Thyroid gland (tissue), 4 donors: ENCODE results near the gene HMGN2.

Experiments
- CTCF ChIP-seq, 6 experiments: fragments of 200-600 bp in 3 of 6; fragments of 450-650 bp in 3 of 6; sonication (generic) in 3 of 6; IDR thresholded peaks; one replicate each; pipeline ENCODE4 v1.5.1; 2016 to 2019; ENCODE audit warnings: antibody characterized with exemption in 6 of 6, mild to moderate bottlenecking in 2 of 6, inconsistent platforms in 1 of 6, moderate library complexity in 1 of 6
- POLR2A ChIP-seq, 2 donors: fragments of 450-650 bp; IDR thresholded peaks; one replicate each; pipeline ENCODE4 v1.6.1; 2017; ENCODE audit warnings: antibody characterized with exemption in 2 of 2, mild to moderate bottlenecking in 2 of 2, moderate library complexity in 1 of 2

DNA sequence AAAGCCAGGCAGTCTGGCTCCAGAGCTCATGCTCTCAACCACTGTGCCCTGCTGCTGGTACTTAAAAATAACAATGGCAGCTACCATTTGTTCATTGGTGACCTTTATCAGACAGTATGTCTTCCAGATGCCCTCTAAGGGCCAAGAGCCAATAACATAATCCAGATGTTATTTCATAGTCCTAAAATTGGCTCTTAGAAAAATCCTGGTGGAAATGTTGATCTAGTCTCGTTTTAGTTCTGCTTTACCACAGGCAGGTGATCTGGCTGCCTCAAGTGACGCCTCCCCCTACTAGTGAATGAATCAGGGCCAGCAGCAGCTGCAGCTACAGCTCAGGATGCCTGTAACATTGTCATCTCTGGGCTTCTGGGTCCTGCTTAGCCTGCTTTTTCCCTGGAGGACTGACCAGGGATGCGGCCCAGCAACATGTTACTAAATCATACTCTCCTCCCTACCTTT, 12.6 kb upstream of the HMGN2 start:
- no peak for TF ChIP-seq CTCF (IDR thresholded peaks at IDR 0.05)
- TF ChIP-seq POLR2A (IDR thresholded peaks at IDR 0.05): no peak
